Stimulated activated CD4-positive, alpha-beta T cell treated with anti-CD3 and anti-CD28 coated beads, Interleukin-2, amount 100 ng/mL, for 4 hours (primary cell): ENCODE data around the gene CCDC85A.

Source experiments
- DNase-seq: peaks from one replicate; pipeline ENCODE4 v3.0.0-alpha.2; 2020; ENCODE audit warnings: low read depth

The CCDC85A gene

DNA sequence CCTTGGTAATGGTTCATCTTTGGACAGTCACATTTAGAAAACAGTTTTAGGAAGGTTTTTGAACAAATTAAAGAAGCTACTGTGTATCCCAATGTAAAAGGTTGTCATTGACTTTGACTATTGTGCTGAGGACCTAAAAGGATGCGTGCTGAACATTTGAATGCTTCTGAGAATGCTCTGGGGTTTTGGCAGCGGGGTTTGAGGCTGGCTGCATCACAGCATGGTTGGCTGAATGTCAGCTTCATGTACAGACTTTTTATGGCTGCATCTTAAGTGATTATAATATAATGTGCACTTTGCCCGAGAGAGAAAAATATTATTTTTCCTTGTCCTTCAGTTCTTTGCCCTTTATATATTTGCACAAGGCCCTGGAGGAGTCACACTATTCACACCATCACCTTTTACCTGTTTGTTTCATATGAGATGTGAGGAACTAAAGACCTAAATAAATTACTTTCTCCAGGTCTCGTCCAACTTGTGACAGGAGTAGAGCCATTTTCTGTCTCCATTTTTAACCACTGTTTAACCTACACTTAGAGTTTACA is 125.9 kb downstream of the CCDC85A start:
- no peak for DNase-seq

DNA sequence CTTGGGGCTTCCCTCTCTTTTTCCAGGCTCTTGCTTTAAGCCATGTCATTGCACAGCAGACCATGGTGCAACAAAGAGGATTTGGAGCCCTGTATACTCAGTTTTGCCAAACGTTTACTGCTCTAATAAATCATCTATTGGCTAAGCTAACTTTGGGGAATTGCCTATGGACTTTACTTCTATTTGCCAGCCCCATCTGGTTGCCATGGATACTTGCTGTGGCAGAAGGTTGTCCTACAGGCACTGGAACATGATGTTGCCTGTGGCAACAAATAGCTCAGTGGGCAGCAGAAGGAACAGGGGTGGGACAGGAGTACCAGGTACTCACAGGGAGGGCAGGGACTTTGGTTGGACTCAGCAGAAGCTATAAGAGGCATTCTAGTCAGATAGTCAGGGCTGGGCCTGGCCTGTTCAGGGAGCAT is 129.7 kb downstream of the CCDC85A start:
- DNase-seq: no peak

DNA sequence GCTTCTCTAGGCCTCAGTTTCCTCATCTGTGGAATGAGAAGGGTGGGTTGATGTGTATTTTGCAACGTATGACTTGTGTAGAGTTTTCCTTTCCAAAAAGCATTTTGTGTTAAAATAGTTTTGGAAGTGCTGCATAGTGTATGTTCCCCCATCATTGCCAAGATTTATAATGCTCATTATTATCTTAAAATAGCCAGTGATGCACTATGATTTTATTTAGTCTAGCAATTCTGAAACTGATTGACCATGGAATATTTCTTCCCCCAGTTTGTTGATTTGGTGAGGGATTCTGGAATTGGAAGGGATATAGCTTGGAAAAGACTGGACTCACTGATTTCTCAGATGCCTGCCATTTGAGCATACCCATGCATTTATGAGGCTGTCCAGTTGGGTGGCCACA is 130.6 kb downstream of the CCDC85A start:
- DNase-seq: no peak

DNA sequence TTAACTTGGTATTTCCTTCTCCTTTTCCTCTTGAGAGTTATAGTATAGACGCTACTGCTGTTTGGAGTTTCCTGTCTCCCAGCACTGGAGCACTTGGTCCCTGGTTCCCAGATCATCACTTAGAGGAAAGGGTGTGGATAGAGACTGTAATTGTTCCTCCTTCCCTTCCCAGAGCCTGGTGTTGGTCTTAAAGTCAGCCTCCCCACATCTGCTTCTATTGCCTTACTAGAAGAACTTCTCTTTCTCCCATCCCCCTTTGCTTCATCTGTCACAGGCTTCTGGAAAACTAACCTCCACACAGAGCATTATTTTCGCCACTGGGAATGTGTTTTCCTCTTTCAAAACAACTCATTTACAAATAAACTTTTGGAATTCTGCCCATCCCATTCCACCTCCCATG is 131.0 kb downstream of the CCDC85A start:
- DNase-seq: no peak

DNA sequence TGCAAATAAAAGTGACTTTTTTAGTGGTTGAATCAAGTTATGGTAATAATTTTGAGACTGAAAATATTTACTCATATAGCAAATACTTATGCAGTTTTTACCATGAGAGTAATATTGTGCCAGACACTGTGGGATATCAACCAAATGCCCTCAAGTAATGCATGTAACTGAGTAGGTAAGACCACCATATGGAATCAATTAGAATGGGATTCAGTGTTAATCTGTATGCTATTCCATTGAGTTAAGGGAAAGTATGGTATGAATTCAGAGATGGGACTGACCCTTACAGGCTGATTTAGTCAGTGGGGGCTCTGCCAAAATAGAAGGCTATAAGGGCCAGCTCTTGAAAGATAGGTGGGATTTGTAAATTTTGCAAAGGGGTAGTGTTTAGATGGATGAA is 131.6 kb downstream of the CCDC85A start:
- DNase-seq: no peak

DNA sequence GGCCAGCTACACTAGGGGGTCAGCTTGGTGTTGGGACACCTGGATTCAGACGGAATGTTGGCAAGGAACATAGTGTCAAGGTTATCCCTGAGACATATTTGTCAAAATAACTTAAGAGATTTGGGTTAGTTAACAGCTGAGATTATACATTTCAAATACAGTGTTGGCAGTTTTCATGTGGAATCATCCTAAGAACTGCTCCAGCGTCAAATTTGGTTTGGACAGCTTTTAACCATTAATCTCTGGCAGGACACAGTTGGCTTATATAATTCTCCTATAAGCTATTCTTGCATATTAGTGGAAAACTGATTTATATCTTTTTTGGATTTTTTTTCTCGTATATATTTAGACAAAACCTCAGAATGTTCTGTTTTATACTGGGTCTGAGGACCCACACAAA is 132.2 kb downstream of the CCDC85A start:
- no peak for DNase-seq

DNA sequence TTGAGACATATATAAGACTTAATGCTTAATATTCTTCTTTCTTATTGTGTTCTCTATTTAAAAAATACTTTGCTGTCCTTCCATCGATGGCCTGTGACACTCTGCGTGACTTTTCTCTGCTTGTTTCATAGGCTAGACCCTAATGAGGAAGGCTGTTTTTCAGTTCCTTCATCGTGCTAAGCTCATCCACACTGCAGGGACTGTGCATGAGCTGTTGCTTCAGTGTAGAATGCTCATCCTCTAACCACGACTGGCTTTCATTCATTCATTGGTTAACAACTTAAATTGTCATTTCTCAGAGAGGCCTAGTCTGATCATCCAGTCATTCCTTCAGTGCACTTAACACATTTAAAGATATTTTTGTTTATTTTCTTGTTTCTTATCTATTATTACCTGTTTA is 134.4 kb downstream of the CCDC85A start:
- no peak for DNase-seq

DNA sequence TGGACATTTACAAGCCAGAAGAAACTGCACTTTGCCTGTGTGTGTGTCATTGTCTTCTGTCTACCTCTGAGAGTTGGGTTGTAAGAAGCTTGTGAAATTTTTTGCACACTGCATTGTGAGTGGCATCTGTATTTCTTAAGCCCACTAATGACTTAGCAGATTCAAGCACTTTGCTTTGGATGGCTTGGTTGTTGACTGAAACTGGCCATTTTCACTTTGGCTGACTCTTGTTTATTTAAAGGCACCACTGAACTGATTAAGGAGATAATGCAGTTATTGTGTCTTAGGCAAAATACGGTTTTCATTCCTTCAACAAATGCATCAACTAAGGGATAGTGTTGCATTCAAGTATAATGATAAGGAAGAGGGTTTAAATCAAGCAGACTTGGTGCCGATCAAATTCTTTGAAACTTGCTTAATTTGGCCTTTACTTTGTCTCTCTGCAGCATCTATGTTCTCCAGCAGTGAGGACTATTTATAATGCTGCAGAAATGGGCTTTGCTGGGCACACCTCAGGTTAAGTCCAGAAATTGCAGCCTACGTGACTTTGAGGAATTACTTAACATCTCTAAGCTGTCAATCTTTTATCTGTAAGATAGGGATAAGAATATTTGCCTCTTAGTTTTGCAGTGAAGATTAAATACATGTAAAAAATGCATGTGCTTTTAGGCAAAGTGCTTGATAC is 142.0 kb downstream of the CCDC85A start:
- DNase-seq: no peak

DNA sequence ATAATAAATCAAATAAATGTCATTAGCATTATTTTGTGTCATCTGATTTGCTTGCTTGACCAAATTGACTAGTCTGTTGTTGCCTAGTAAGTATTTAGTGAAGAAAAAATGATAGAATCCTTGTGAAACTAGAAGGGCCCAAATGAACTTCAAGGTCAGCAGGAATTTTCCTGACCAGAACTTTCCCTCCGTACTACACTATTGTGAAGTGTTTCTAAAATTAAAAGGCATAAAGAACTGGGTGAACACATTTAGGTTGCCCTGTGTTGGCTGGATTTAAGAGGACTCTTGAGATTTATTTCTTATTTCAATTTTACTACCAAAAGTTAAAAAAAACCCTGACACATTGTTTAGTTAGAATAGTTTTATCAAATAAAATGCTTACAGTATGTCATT is 142.6 kb downstream of the CCDC85A start:
- DNase-seq: no peak

DNA sequence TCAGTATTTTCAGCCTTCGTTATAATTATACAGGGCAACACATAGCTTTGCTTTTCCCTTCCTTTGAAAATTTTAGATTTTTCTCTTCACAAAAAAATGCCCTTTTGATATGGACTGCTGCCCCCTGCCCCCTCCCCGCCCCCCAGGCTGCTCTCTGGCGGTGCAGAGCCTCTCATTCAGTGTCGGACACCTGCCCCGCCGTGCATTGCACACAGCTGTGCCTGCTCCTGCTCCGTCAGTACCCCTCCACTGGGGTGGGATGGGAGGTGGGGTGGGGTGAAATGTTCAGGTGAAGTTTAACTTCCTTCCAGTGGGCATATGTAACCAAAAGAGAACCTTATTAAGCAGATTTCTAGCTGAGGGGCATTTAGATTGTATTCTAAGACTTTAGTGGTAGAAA is 148.0 kb downstream of the CCDC85A start:
- DNase-seq: no peak

DNA sequence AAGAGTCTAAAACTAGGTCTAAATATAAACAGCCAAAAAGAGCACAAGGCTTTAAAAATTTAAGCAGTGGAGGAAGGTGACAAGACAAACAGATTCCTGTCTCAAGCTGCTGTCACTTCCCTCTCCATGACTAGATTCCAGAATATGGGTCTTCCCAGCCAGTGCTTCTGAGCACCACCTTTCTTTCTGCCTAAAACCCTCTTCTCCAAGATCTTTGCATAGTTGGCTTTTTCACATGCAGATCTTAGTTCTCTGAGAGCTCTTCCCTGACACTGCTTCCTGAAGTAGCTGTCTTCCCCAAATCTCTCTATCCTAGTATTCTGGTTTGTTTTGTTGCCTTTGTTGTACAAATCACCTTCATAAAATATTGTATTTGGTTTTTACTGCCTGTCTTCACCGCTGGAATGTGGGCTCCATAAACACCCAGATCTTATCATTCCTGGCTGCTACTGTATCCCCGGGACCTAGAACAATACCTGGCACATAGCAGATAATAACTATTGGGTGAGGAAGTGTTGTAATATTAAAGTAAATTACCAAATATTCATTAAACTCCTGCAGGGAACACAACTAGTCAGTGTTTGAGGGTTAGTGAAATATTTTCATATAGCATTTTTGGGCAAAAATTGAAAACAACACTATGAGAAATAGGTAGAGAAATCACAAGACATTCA is 150.2 kb downstream of the CCDC85A start:
- no peak for DNase-seq

DNA sequence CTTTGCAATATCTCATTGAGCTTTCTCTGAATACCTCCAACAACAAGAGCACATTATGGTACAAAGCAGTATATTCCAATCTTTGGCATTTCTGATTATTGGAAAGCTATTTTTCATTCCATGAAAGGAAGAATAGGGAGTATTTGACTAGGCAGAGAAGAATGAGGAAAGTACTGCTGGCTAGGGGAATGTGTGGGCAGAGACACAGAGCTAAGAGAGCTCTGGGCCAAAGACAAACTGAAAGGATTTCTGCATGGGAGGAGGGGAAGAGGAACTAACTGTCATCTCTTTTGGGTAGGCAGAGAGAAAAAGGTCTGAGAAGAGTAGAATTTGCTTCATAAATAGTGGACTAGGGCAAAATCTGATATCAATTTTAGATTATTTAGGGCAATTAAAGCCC is 150.8 kb downstream of the CCDC85A start:
- DNase-seq: no peak

DNA sequence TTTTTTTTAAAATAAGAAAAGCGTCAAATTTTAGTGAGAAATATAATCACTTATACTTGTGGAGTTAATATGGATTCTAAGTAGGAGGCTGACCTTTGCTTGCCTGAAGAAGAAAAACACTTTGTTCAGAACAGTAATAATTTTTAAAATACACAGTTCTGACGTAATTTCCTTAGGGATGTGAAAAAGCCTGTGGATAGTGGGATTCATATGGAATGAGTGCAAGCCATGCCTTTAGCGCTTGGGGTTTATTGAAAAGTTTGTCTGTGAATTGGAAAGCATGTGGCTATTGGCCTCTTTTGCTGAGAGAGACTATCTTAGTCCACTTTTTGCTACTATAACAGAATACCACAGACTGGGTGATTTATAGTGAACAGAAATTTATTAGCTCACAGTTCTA is 151.3 kb downstream of the CCDC85A start:
- no peak for DNase-seq

DNA sequence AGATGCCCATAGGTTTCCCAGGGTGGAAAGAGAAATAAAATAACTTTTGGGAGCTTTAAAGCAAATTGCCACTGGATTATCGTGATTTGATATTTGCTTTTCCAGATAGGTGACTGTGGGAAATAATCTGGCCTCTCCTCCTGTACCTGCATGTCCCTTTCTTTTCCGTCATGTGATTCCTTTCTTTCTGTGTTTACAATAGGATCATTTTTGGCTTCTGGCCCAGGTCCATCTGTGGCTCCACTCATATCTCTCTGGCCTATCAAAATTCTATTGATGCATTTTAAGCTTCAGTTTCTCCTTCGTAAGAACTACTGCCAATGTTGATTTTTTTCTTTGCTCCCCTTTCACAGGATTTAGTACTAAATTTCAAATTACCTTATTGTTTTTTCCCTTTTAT is 153.6 kb downstream of the CCDC85A start:
- no peak for DNase-seq

DNA sequence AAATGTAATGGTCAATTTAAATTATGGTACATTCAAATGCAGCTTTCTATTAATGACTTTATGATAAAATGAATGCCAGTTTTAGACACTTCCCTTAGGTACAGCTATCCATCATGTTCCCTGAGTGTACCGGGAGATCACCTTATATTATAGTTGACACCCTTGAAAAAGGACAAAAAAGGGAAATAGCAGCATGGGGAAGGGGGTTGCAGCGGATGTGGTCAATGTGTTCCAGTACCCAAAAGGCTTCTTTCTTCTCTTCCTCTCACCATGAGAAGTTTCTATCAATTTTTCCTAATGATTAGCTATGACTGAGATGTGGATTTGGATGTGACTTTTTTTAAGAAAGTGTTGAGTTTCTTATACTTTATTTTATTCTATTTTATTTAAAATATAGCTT is 154.4 kb downstream of the CCDC85A start:
- no peak for DNase-seq

DNA sequence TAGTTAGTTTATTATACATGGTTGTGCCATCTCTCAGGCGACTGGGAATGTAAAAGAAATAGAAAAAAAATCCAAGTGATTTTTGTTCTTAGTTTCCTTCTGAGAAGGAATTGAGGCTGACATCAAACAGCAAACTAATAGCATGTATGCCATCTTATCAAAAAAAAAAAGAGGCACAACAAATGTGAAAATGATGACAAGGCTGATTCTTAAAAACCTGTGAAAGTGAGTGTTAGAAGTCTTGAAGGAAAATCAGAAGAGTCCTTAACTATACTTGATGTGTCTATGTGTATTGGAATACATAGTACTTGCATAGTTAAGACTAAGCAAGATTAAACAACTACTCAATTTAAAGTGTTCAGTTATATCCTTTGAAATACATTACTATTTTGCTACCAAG is 161.0 kb downstream of the CCDC85A start:
- DNase-seq: no peak

DNA sequence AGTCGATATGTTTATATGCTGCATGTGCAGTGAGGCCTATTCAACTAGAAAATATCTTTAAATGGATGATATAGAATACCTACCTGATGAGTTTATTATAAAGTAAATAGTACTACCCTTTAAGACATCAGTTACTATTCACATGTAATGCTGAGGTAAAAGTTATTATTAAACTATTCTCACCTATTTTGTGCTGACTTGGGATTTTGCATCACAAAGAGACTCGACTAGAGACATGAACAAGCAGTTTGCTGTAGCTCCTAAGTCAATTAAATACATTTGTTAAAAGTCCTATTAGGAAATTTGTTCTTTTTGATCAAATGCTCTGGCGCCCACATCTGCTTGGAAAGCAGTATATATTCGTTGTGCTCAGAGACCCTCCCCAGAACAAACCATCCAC is 164.1 kb downstream of the CCDC85A start:
- no peak for DNase-seq

DNA sequence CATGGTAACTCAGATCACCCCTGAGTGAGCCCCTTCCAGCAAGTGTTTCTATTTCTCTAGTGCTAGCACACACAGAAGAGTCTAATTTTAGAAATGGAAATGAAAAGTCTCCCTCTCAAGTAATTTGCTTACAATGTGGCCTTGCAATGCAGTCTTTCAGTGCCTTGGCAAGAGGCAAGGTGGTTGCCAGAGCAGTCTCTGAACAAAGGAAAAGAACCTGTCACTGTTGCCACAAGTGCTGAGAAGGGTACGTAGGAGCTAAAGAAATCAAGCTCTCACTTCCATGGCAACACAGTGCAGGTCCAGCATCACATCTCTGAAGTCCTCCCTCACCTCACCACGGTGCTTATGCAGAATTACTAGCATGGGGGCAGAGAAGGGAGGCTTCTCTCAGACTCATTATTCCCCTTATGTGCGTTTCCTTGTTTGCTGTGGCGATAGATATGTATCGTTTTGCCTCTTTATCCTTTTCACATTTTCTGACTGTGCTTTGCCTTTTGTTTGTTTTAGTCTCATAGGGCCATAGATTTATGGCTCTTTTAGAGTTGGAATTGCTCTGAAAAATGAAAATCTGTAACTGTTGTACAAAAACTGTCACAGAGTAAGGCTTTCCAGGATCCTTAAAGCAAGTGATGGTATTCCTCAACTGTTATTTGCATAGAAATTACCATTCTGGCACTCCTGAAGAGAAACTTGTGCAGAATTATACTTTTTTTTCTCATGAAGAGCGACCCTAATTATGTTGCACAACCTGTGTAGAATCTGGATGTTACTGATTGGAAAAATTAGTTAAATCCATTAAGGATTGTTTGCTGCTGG is 164.8 kb downstream of the CCDC85A start:
- DNase-seq: no peak

DNA sequence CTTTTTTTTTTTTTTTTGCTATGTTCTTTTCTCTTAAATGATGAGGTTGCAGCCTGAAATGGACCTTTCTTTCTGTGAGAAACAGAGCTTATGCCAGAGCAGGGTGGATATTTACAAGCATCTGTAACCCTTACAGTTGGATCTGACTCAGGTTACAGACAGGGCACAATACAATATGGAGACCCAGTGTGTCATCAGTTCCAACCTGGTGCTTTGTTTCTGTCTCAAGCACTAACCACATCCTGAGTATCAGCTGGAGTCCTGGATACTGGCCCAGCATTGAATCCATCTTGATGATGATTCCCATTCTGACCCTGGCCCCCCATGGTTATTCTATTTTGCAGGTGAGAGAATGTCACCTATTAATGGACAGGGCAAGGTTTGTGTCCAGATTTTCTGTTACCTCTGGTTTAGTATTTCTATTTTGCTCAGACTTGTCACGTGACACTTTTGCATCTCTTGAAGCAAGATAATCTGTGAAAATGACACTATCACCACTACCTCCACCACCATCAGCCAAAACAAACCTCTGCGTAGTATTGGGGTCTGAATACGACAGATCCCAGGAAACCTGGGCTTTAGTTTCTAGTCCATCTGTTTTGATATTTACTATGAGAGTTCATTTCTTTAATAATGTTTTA is 174.0 kb downstream of the CCDC85A start:
- no peak for DNase-seq

DNA sequence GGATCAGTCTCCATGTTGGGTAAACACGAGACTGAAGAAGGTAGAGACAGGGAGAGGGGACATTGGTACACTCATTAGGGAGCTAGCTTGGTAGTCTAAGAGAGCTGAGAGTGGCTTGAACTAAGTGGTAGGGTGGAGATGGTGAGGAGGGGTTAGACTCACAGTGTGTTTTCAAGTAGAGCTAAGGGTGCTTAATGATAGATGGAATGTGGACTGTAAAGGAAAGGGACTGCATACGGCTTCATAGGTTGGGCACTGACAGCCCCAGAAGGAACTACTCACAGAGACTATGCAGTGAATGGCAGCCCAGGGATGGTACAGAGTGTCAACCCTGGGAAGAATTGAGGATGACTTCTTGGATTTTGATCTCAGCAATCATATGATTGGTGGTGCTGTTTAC is 178.1 kb downstream of the CCDC85A start:
- no peak for DNase-seq

DNA sequence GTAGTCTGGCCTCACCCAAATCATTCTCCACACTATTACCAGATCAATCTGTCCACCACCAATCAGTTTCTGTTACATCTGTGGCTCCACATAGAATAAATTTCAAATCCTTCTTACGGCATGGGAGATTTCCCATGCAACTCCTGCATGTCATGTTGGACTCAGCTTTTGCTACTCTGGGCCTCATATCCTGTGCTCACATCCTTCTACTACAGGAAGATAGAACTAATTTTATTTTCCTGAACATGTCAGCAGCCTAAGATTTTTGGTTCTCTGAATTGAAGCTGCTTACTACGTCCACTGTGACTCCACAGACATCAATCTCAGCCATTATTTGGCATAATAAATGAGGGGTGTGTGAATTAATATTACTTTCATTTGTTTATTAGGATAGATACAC is 181.1 kb downstream of the CCDC85A start:
- DNase-seq: no peak

DNA sequence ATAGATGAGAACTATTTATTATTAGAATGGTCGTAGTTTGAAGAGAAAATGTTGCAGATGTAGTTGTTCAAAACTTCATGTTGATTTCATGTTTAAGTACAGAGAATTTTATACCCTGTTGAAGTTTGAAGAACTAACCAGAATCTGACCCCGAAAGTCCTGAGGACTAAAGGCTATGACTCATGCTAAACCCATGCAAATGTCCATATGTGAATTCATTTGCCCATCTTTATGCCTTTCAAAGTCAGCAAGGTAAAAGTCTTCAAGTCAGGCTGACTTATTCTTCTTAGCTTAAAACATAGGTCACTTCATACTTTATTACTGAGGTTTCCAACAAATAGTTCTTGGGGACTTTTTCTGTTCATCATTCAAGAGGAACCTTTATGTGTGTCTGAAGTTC is 185.5 kb downstream of the CCDC85A start:
- DNase-seq: no peak
